Osteoblast (primary cell): Measurements from ENCODE around the gene CFAP74. TPM values are rescaled to one million over a fixed set of nuclear protein-coding genes. Genes with fewer than 3 reads are reported as not detected.

Experiments used
- DNase-seq: peaks from one replicate; pipeline ENCODE4 v3.0.0; 2011; ENCODE audit warnings: low spot score, mixed read lengths; ENCODE audit not compliant: insufficient read length; ENCODE audit errors: missing footprints
- H2AFZ ChIP-seq: 2 replicates; pipeline ENCODE4 v1.6.0; 2011; ENCODE audit warnings: mild to moderate bottlenecking, low read length
- H3K27ac ChIP-seq: 2 replicates; pipeline ENCODE4 v1.5.1; 2011; ENCODE audit warnings: mild to moderate bottlenecking, low read depth, low read length, moderate library complexity
- H3K27me3 ChIP-seq: 2 replicates; pipeline ENCODE4 v1.6.0; 2012; ENCODE audit warnings: mild to moderate bottlenecking, control low read depth, inconsistent platforms, low read length, moderate library complexity; ENCODE audit not compliant: insufficient read depth
- H3K36me3 ChIP-seq: 2 replicates; pipeline ENCODE4 v1.5.1; 2011; ENCODE audit warnings: mild to moderate bottlenecking, low read length, control low read depth, moderate library complexity; ENCODE audit not compliant: insufficient read depth
- H3K4me1 ChIP-seq: 2 replicates; pipeline ENCODE4 v1.5.1; 2011; ENCODE audit warnings: mild to moderate bottlenecking, low read length, control low read depth, moderate library complexity; ENCODE audit not compliant: insufficient read depth
- H3K4me2 ChIP-seq: 2 replicates; pipeline ENCODE4 v1.6.0; 2011; ENCODE audit warnings: mild to moderate bottlenecking, low read length; ENCODE audit not compliant: insufficient read depth
- H3K4me3 ChIP-seq: fragments of 200-600 bp; sonication (generic); 3 replicates; pipeline ENCODE4 v1.5.1; 2012; ENCODE audit warnings: mild to moderate bottlenecking, low read length, inconsistent platforms; ENCODE audit not compliant: insufficient read depth
- H3K79me2 ChIP-seq: 2 replicates; pipeline ENCODE4 v1.6.0; 2012; ENCODE audit warnings: mild to moderate bottlenecking, low read length, control low read depth, inconsistent platforms; ENCODE audit not compliant: insufficient read depth
- H3K9me3 ChIP-seq: 2 replicates; pipeline ENCODE4 v1.5.1; 2011; ENCODE audit warnings: low read depth, low read length, control low read depth
- H4K20me1 ChIP-seq: 2 replicates; pipeline ENCODE4 v1.6.0; 2012; ENCODE audit warnings: mild to moderate bottlenecking, low read length, control low read depth; ENCODE audit not compliant: insufficient read depth
- total RNA-seq: library from RNA; depleted of rRNA; stranded (reverse); fragments of >200 nt; gene quantifications from 2 replicates; pipeline ENCODE4 v1.2.3, GENCODE V29; 2012
- TF ChIP-seq, protein P1 (sequence below): IDR thresholded peaks from 2 replicates; pipeline ENCODE4 v1.5.1; 2011; ENCODE audit warnings: mild to moderate bottlenecking, low read depth, low read length, moderate library complexity; ENCODE audit errors: extremely low read depth

CFAP74 gene
- total RNA-seq, 1 donor: not detected

DNA sequence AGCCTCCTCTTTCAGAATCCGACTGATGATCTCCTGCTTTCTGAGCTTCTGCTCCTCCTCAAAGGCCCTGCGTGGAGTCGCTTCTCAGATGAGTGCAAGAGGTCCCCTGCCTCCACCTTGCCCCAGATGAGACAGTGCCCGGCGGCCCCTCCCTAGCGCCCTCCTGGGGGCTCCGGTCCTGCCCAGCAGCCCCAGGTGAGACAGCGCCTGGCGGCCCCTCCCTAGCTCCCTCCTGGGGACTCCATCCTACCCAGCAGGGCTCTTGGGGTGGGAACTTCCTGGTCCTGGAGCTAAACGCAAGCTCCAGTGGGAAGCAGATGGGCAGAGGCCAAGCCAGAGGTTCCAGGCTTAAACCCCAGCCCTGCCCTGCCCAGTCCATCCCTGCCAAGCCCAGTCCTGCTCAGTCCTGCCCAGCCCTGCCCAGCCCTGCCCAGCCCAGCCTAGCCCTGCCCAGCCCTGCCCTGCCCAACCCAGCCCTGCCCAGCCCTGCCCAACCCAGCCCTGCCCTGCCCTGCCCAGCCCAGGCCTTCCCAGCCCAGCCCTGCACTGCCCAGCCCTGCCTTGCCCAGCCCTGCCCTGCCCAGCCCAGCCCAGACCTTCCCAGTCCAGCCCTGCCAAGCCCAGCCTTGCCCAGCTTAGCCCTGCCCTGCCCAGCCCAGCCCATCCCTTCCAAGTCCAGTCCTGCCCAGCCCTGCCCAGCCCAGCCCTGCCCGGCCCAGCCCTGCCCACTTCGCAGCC, 34.6 kb downstream of the CFAP74 start:
- no peaks in the 10 kb centered on the region for H3K4me1 ChIP-seq
- H3K9me3 ChIP-seq: no peaks in the 10 kb centered on the region
- no peaks in the 10 kb centered on the region for H4K20me1 ChIP-seq
- no peak overlapping the region for H3K4me2 ChIP-seq
- no peak overlapping the region for H2AFZ ChIP-seq
- H3K36me3 ChIP-seq: no peaks in the 10 kb centered on the region
- peaks cover 5% of the 10 kb centered on the region for H3K27me3 ChIP-seq
- DNase-seq: no peak
- no peak overlapping the region for H3K27ac ChIP-seq
- TF ChIP-seq, protein P1, sequence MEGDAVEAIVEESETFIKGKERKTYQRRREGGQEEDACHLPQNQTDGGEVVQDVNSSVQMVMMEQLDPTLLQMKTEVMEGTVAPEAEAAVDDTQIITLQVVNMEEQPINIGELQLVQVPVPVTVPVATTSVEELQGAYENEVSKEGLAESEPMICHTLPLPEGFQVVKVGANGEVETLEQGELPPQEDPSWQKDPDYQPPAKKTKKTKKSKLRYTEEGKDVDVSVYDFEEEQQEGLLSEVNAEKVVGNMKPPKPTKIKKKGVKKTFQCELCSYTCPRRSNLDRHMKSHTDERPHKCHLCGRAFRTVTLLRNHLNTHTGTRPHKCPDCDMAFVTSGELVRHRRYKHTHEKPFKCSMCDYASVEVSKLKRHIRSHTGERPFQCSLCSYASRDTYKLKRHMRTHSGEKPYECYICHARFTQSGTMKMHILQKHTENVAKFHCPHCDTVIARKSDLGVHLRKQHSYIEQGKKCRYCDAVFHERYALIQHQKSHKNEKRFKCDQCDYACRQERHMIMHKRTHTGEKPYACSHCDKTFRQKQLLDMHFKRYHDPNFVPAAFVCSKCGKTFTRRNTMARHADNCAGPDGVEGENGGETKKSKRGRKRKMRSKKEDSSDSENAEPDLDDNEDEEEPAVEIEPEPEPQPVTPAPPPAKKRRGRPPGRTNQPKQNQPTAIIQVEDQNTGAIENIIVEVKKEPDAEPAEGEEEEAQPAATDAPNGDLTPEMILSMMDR: no peak
- H3K4me3 ChIP-seq: no peak overlapping the region
- H3K79me2 ChIP-seq: no peaks in the 10 kb centered on the region

DNA sequence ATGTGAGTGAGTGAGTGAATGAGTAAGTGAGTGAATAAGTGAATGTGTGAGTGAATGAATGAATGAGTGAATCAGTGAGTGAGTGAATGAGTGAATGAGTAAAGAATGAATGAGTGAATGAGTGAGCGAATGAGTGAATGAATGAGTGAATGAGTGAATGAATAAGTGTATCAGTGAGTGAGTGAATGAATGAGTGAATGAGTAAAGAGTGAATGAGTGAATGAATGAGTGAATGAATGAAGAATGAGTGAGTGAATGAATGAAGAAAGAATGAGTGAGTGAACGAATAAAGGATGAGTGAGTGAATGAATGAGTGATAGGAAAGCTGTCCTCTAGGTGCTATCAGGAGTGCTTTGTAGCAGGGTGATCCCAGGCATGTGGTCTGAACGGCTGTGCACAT, 35.7 kb downstream of the CFAP74 start:
- peaks cover 5% of the 10 kb centered on the region for H3K27me3 ChIP-seq
- H3K4me1 ChIP-seq: no peaks in the 10 kb centered on the region
- TF ChIP-seq, protein P1: no peak
- H2AFZ ChIP-seq: no peak overlapping the region
- DNase-seq: no peak
- H3K27ac ChIP-seq: no peak overlapping the region
- H3K4me3 ChIP-seq: no peak overlapping the region
- H3K9me3 ChIP-seq: no peaks in the 10 kb centered on the region
- H3K79me2 ChIP-seq: no peaks in the 10 kb centered on the region
- no peaks in the 10 kb centered on the region for H4K20me1 ChIP-seq
- H3K4me2 ChIP-seq: no peak overlapping the region
- H3K36me3 ChIP-seq: no peaks in the 10 kb centered on the region

DNA sequence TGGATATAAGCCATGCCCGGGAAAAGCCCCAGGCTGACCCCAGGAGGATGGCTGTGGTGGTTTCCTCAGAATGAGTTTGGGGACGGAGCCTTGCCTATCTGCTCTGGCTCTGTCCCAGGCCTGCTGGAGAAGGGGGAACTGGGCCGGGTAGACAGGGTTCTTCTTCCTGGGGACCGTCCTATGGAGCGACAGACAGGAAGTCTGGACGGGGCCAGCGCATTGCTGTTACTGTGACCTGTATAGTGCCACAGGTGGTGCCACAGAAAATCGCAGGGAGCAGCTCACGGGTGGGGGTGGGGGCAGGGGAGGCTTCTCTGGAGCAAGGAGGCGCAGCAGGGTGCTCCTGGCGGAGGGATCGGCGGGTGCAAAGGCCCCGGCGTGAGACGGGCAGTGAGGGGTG, 36.4 kb downstream of the CFAP74 start:
- DNase-seq: no peak
- TF ChIP-seq, protein P1: no peak
- Histone ChIP-seq H3K4me3 (no peak overlapping the region), H4K20me1 (no peaks in the 10 kb centered on the region), H3K4me1 (no peaks in the 10 kb centered on the region), H3K79me2 (no peaks in the 10 kb centered on the region), H3K4me2 (no peak overlapping the region), H2AFZ (no peak overlapping the region), H3K36me3 (no peaks in the 10 kb centered on the region), H3K27me3 (peaks cover 5% of the 10 kb centered on the region), H3K9me3 (no peaks in the 10 kb centered on the region), H3K27ac (no peak overlapping the region)

DNA sequence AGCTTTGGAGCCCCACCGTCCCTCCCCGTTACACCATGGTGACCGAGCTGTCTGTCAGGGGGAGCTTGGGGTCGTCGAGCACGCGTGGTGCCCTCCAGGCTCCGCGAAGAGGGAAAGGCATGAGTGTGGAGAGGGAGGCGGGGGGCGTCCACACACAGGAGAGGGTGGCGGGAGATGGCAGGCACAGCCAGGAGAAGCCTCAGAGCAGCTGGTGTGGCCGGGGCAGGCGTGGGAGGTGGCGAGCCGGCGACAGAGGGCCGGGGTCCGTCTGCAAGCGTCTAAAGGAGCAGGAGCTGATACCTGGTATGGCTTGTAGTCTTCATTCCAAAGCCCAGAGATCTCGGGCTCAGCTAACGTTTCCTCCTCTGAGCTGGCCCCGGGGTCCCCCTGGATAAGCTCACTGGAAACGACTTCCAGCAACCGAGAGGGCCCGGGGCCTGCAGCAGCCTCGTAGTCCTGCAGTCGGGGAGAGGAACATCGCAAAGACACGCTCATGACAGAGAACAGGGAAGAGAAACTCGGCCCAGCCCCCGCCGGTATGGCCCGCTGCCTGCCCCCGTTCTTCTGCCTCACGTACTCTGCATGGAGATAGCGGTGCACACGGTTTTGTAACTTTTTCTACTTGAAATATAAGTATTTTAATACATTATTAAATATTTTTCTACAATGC, 37.4 kb downstream of the CFAP74 start:
- Histone ChIP-seq H2AFZ (no peak overlapping the region), H3K27me3 (peaks cover 10% of the 10 kb centered on the region), H3K79me2 (no peaks in the 10 kb centered on the region), H3K27ac (no peak overlapping the region), H4K20me1 (no peaks in the 10 kb centered on the region), H3K4me3 (no peak overlapping the region), H3K9me3 (no peaks in the 10 kb centered on the region), H3K4me2 (no peak overlapping the region), H3K36me3 (no peaks in the 10 kb centered on the region), H3K4me1 (no peaks in the 10 kb centered on the region)
- TF ChIP-seq, protein P1: no peak
- DNase-seq: no peak
